Upper lobe of left lung (tissue), 4 donors: Measurements from ENCODE around the gene FBRSL1.

Experiments used
- EP300 ChIP-seq, 4 donors: sonication (generic); formaldehyde crosslinking; IDR thresholded peaks; one replicate each; pipeline ENCODE4 v1.5.1; 2017; ENCODE audit warnings: antibody characterized with exemption in 4 of 4, control low read depth in 2 of 4
- POLR2A ChIP-seq, 4 donors: fragments of 450-650 bp; IDR thresholded peaks; one replicate each; pipeline ENCODE4 v1.5.1; 2016 to 2017; ENCODE audit warnings: antibody characterized with exemption in 4 of 4, mild to moderate bottlenecking in 2 of 4
- POLR2AphosphoS5 ChIP-seq, 2 donors: sonication (generic); formaldehyde crosslinking; IDR thresholded peaks; one replicate each; pipeline ENCODE4 v1.5.1; 2017; ENCODE audit warnings: antibody characterized with exemption in 2 of 2
- TF ChIP-seq, protein P1 (sequence below), 6 experiments: fragments of 450-650 bp in 4 of 6; fragments of 200-600 bp in 2 of 6; sonication (generic) in 2 of 6; IDR thresholded peaks; one replicate each; pipeline ENCODE4 v1.5.1; 2016 to 2019; ENCODE audit warnings: antibody characterized with exemption in 6 of 6

DNA sequence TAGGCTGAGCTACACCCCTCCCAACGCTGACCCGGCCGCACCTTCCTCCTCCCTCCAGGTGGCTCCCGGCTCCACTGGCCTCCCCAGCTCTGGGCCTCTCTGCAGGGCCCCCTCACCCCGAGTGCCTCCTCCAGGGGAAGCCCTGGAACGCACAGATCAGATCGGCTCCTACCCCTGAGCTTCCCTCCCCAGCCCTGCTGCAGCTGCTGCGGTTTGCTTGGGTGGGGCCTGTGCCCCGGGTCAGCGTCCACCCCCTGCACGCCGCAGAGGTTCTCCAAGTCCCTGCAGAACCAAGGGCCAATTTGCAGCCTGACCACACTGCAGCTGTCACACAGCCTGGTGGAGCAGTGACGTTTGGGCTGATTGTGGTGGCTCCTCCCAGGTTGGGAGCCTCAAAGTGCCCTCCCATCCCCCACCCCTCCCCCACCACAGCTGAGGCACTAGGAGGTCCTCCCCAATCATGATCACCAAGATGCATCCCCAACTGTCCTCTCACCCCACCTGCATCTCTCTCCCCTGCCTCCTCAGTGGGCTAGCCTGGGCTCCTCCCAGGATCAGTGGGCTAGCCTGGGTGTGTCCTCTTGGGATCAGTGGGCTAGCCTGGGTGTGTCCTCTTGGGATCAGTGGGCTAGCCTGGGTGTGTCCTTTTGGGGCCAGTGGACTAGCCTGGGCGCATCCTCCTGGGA, 12.8 kb upstream of the FBRSL1 start:
- TF ChIP-seq POLR2A (IDR thresholded peaks at IDR 0.05): no peak
- TF ChIP-seq, protein P1, sequence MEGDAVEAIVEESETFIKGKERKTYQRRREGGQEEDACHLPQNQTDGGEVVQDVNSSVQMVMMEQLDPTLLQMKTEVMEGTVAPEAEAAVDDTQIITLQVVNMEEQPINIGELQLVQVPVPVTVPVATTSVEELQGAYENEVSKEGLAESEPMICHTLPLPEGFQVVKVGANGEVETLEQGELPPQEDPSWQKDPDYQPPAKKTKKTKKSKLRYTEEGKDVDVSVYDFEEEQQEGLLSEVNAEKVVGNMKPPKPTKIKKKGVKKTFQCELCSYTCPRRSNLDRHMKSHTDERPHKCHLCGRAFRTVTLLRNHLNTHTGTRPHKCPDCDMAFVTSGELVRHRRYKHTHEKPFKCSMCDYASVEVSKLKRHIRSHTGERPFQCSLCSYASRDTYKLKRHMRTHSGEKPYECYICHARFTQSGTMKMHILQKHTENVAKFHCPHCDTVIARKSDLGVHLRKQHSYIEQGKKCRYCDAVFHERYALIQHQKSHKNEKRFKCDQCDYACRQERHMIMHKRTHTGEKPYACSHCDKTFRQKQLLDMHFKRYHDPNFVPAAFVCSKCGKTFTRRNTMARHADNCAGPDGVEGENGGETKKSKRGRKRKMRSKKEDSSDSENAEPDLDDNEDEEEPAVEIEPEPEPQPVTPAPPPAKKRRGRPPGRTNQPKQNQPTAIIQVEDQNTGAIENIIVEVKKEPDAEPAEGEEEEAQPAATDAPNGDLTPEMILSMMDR (IDR thresholded peaks at IDR 0.05): no peak
- TF ChIP-seq POLR2AphosphoS5 (IDR thresholded peaks at IDR 0.05): no peak
- TF ChIP-seq EP300 (IDR thresholded peaks at IDR 0.05): no peak
